Measurements from ENCODE around the gene SPRTN. TPM values are rescaled to one million over a fixed set of nuclear protein-coding genes. Genes with fewer than 3 reads are reported as not detected.

The SPRTN gene, protein sequence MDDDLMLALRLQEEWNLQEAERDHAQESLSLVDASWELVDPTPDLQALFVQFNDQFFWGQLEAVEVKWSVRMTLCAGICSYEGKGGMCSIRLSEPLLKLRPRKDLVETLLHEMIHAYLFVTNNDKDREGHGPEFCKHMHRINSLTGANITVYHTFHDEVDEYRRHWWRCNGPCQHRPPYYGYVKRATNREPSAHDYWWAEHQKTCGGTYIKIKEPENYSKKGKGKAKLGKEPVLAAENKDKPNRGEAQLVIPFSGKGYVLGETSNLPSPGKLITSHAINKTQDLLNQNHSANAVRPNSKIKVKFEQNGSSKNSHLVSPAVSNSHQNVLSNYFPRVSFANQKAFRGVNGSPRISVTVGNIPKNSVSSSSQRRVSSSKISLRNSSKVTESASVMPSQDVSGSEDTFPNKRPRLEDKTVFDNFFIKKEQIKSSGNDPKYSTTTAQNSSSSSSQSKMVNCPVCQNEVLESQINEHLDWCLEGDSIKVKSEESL
- 21.5 and 22.5 TPM in 2 replicates for total RNA-seq (2014; rRNA removed; shearing (Covaris generic))

DNA sequence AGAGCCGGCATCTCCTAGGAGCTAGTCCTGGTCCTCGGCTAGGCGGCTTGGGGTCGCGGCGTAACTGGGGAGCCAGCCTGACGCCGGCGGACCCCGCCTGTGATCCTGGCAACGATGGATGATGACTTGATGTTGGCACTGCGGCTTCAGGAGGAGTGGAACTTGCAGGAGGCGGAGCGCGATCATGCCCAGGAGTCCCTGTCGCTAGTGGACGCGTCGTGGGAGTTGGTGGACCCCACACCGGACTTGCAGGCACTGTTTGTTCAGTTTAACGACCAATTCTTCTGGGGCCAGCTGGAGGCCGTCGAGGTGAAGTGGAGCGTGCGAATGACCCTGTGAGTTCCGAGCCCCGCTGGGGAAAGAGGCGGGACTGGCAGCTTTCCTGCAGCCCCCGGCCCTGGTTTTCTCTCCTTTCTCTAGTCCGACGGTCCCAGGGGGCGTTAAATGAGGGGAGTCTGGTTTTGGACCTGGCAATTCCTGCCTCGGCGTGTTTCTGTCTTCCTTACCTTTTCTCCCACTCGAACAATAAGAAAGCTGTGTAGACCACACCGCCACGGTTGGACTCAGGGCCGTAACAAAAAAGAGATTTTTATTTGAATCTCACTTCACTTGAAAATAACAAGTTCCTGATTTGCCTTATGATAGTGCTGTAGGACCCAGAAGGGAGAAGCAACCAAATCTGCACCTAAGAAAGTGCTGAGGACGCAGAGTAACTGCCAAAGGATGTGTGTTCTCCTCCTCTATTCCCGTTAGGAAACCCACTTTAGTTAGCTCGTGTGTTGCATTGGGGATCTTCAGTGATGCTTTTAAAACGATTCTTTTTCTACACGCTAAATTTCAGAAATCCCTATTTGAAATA is at the start of gene SPRTN:
Gene SPRTN (plus strand): TSS at position 24 of the 859 bp plus-strand sequence. CDS start 91 bp downstream, at position 115.
- Histone ChIP-seq H3K9me3 (replicated peaks) (no peaks in the 10 kb centered on the region), H3K4me3 (peak within 1 kb of the TSS; percentile 80), H3K36me3 (peaks cover 16% of the 10 kb centered on the region), H3K27me3 (no peaks in the 10 kb centered on the region), H3K27ac (peak within 1 kb of the TSS; percentile 81), H3K4me1 (peaks cover 11% of the 10 kb centered on the region)
- DNase-seq: no peak

DNA sequence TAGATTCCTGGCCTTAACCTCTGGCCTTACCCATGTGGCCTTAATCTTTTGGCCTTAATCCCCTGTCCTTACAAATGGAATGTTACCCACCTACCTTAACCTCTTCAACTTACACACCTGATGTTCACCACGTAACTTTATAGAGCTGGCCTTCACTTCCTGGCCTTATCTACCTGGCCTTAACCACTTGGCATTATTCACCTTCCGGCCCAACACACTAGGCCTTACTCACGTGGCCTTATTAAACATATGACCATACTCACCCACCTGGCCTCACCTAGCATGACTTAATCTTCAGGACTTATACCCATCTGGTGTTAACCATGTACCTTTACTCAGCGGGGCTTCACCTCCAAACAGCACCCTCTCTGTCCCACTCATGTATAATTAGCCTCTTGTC is 42.2 kb upstream of the SPRTN start:
- no peaks in the 10 kb centered on the region for H3K36me3 ChIP-seq
- DNase-seq: no peak
- H3K9me3 ChIP-seq (replicated peaks): no peaks in the 10 kb centered on the region
- no peak overlapping the region for H3K27ac ChIP-seq
- no peak overlapping the region for H3K4me3 ChIP-seq
- no peaks in the 10 kb centered on the region for H3K4me1 ChIP-seq
- no peaks in the 10 kb centered on the region for H3K27me3 ChIP-seq

DNA sequence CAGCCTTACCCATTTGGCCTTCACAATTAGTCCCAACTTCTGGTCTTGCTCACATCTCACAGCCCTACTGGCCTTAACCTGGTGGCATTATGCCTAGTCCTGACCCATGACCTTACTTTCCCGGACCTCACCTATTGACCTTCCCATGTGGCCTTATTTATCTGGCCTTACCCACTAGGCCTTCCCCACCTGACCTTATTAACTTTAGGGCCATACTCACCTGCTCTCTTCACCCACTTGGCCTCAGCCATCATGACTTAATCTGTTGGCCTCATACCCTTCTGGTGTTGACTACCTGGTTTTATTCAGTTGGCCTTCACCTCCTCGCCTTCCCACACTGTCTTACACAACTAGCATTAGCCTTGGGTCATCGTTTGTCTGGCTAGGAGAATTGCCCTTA is 36.1 kb upstream of the SPRTN start:
- Histone ChIP-seq H3K9me3 (replicated peaks) (no peaks in the 10 kb centered on the region), H3K36me3 (no peaks in the 10 kb centered on the region), H3K4me1 (no peaks in the 10 kb centered on the region), H3K27ac (no peak overlapping the region), H3K27me3 (no peaks in the 10 kb centered on the region), H3K4me3 (no peak overlapping the region)
- no peak for DNase-seq

GRCh38 chr1:231310391-231310934 is 27.6 kb upstream of the SPRTN start:
- Histone ChIP-seq H3K9me3 (replicated peaks) (no peaks in the 10 kb centered on the region), H3K27me3 (no peaks in the 10 kb centered on the region), H3K4me1 (no peaks in the 10 kb centered on the region), H3K36me3 (no peaks in the 10 kb centered on the region), H3K4me3 (no peak overlapping the region), H3K27ac (no peak overlapping the region)
- DNase-seq: no peak

DNA sequence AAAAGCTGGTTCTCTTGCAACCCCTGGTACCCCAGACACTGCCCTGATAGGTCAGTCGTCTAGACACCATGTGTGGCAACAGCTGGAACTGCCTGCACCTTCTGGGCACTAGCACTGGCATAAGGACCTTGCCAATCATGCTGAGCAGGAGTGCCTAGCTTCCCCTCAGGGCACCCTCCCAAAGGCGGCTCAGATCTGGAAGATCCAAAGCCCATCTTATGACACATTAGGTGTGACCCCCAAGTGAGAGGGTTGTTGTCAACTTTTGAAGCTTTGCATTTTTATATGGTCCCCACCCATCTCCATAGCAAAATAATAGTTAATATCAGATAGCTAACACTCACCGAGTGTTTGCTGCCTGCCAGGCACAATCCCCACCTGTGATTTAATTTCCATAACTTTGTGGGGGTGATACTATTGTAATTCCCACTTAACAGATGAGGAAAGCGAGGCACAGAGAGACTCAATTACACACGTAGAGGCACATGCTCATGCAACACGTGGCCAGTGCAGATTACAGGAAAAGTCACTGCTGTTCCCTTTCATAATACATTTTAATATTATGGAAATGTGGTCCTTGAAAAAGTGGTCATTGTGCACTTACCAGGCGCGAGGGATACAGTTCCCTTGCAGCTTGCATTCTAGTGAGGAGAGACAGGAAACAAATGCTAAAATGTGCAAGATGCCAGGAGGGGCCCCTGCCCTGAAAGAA is 26.2 kb upstream of the SPRTN start:
- no peaks in the 10 kb centered on the region for H3K36me3 ChIP-seq
- H3K4me1 ChIP-seq: no peaks in the 10 kb centered on the region
- H3K4me3 ChIP-seq: no peak overlapping the region
- DNase-seq: no peak
- no peak overlapping the region for H3K27ac ChIP-seq
- H3K9me3 ChIP-seq (replicated peaks): no peaks in the 10 kb centered on the region
- no peaks in the 10 kb centered on the region for H3K27me3 ChIP-seq

DNA sequence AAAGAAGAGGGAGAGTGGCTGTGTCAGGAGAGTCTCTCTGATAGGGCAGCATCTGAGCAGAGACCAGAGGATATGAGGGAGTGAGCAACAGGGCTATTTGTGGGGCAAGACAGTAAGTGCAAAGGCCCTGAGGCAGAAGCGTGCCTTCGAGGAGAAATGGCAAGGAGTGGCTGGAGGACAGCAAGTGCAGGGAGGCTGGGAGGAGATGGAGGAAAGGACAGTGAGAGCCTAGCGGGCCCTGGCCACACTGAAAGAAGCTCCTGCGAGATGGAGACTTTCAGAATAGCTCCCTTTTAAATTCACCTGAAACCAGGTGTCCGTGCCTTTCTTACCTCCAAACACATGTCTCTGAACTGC is 25.7 kb upstream of the SPRTN start:
- Histone ChIP-seq H3K27ac (no peak overlapping the region), H3K9me3 (replicated peaks) (no peaks in the 10 kb centered on the region), H3K4me1 (no peaks in the 10 kb centered on the region), H3K4me3 (no peak overlapping the region), H3K27me3 (no peaks in the 10 kb centered on the region), H3K36me3 (no peaks in the 10 kb centered on the region)
- DNase-seq: no peak

DNA sequence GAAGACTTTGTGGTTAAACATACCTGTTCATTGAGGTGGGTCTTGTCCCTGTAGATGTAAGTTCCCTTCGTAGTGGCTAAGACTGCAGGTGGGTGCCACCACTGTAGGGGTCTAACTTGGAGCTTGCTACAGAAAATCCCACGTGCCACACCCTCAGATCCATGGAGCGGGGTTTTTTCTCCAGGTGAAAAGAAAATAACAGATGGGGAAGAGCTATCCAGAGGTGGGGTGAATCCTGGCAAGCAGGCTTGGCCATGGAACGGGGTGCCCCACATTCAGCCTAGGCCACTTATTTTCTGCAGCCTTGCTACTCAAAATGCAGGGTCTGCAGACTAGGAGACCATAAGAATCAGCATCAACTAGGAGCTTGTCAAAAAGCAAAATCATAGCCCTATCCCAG is 24.4 kb upstream of the SPRTN start:
- DNase-seq: no peak
- no peaks in the 10 kb centered on the region for H3K27me3 ChIP-seq
- no peaks in the 10 kb centered on the region for H3K4me1 ChIP-seq
- H3K4me3 ChIP-seq: no peak overlapping the region
- H3K36me3 ChIP-seq: no peaks in the 10 kb centered on the region
- H3K9me3 ChIP-seq (replicated peaks): no peaks in the 10 kb centered on the region
- no peak overlapping the region for H3K27ac ChIP-seq

GRCh38 chr1:231315887-231316286 is 22.2 kb upstream of the SPRTN start:
- no peak overlapping the region for H3K27ac ChIP-seq
- no peaks in the 10 kb centered on the region for H3K4me1 ChIP-seq
- DNase-seq: peak; percentile 42 to 65
- H3K4me3 ChIP-seq: no peak overlapping the region
- no peaks in the 10 kb centered on the region for H3K9me3 ChIP-seq (replicated peaks)
- H3K27me3 ChIP-seq: no peaks in the 10 kb centered on the region
- H3K36me3 ChIP-seq: no peaks in the 10 kb centered on the region

GRCh38 chr1:231317306-231318014 is 20.6 kb upstream of the SPRTN start:
- no peaks in the 10 kb centered on the region for H3K9me3 ChIP-seq (replicated peaks)
- H3K4me3 ChIP-seq: no peak overlapping the region
- DNase-seq: no peak
- H3K27me3 ChIP-seq: no peaks in the 10 kb centered on the region
- H3K27ac ChIP-seq: no peak overlapping the region
- H3K36me3 ChIP-seq: no peaks in the 10 kb centered on the region
- H3K4me1 ChIP-seq: no peaks in the 10 kb centered on the region

DNA sequence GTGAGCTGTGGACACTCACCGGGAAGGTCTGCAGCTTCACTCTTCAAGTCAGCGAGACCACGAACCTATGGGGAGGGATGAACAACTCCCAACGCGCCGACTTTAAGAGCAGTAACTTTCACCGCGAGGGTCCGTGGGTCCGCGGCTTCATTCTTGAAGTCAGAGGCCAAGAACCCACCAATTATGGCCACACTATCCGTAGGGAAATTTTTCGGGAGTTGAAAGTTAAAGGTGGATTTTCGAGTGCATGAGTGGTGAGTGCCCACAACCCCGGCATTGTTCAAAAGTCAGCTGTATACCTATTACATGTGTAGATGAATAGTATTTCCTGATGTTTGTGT is 20.1 kb upstream of the SPRTN start:
- H3K27me3 ChIP-seq: no peaks in the 10 kb centered on the region
- H3K36me3 ChIP-seq: no peaks in the 10 kb centered on the region
- H3K4me3 ChIP-seq: no peak overlapping the region
- no peaks in the 10 kb centered on the region for H3K9me3 ChIP-seq (replicated peaks)
- no peaks in the 10 kb centered on the region for H3K4me1 ChIP-seq
- no peak overlapping the region for H3K27ac ChIP-seq
- DNase-seq: no peak

GRCh38 chr1:231318568-231318967 is 19.5 kb upstream of the SPRTN start:
- Histone ChIP-seq H3K9me3 (replicated peaks) (no peaks in the 10 kb centered on the region), H3K4me1 (no peaks in the 10 kb centered on the region), H3K36me3 (no peaks in the 10 kb centered on the region), H3K27me3 (no peaks in the 10 kb centered on the region), H3K27ac (no peak overlapping the region), H3K4me3 (no peak overlapping the region)
- no peak for DNase-seq

- Histone ChIP-seq H3K4me1 (no peaks in the 10 kb centered on the region), H3K4me3 (no peak overlapping the region), H3K36me3 (no peaks in the 10 kb centered on the region), H3K27me3 (no peaks in the 10 kb centered on the region), H3K9me3 (replicated peaks) (no peaks in the 10 kb centered on the region), H3K27ac (no peak overlapping the region)
- DNase-seq: no peak
Measured at GRCh38 chr1:231319080-231319479, 19.0 kb upstream of the SPRTN start.

GRCh38 chr1:231322880-231323530 is 15.1 kb upstream of the SPRTN start:
- peak in 1 of 2 experiments; percentile 6 for DNase-seq

GRCh38 chr1:231324660-231325059 is 13.4 kb upstream of the SPRTN start:
- H3K36me3 ChIP-seq: no peaks in the 10 kb centered on the region
- H3K27ac ChIP-seq: no peak overlapping the region
- no peaks in the 10 kb centered on the region for H3K9me3 ChIP-seq (replicated peaks)
- DNase-seq: no peak
- no peaks in the 10 kb centered on the region for H3K27me3 ChIP-seq
- H3K4me3 ChIP-seq: no peak overlapping the region
- no peaks in the 10 kb centered on the region for H3K4me1 ChIP-seq

More at GRCh38 chr1:231322880-231323530, 15.1 kb upstream of the SPRTN start:
- H3K9me3 ChIP-seq (replicated peaks): no peaks in the 10 kb centered on the region
- H3K27me3 ChIP-seq: no peaks in the 10 kb centered on the region
- H3K36me3 ChIP-seq: no peaks in the 10 kb centered on the region
- H3K4me1 ChIP-seq: no peaks in the 10 kb centered on the region
- no peak overlapping the region for H3K4me3 ChIP-seq
- H3K27ac ChIP-seq: no peak overlapping the region
